H9 (cell line): Measurements from ENCODE around the gene KAT6B. TPM values are rescaled to one million over a fixed set of nuclear protein-coding genes. Genes with fewer than 3 reads are reported as not detected.

Source experiments
- DNase-seq: peaks from one replicate; pipeline ENCODE4 v3.0.0-alpha.2; 2017
- H2AFZ ChIP-seq: one replicate; pipeline ENCODE4 v1.6.1; 2013; ENCODE audit warnings: mild to moderate bottlenecking, low read length, control low read depth, moderate library complexity
- H2AK5ac ChIP-seq: 2 replicates; pipeline ENCODE4 v1.6.1; 2013; ENCODE audit warnings: low read length, control low read depth, mixed read lengths; ENCODE audit not compliant: insufficient read length
- H2BK120ac ChIP-seq: one replicate; pipeline ENCODE4 v1.6.1; 2013; ENCODE audit warnings: low read depth, mild to moderate bottlenecking, low read length, control low read depth, inconsistent platforms; ENCODE audit not compliant: poor library complexity, severe bottlenecking
- H2BK12ac ChIP-seq: 2 replicates; pipeline ENCODE4 v1.6.1; 2013; ENCODE audit warnings: low read length, control low read depth, mixed read lengths, low read depth; ENCODE audit not compliant: insufficient read length
- H2BK15ac ChIP-seq: 2 replicates; pipeline ENCODE4 v1.6.1; 2013; ENCODE audit warnings: low read depth, low read length, control low read depth
- H2BK20ac ChIP-seq: one replicate; pipeline ENCODE4 v1.6.1; 2013; ENCODE audit warnings: low read depth, mild to moderate bottlenecking, low read length, control low read depth, inconsistent platforms; ENCODE audit not compliant: poor library complexity, severe bottlenecking
- H2BK5ac ChIP-seq: 2 replicates; pipeline ENCODE4 v1.6.1; 2013; ENCODE audit warnings: low read length, control low read depth, mixed read lengths; ENCODE audit not compliant: insufficient read length
- H3K14ac ChIP-seq: 2 replicates; pipeline ENCODE4 v1.6.1; 2013; ENCODE audit warnings: low read length, control low read depth; ENCODE audit not compliant: insufficient read depth
- H3K18ac ChIP-seq: 2 replicates; pipeline ENCODE4 v1.6.1; 2013; ENCODE audit warnings: low read depth, mild to moderate bottlenecking, mixed read lengths, low read length, control low read depth; ENCODE audit not compliant: insufficient read length
- H3K23ac ChIP-seq: 2 replicates; pipeline ENCODE4 v1.6.1; 2013; ENCODE audit warnings: low read length, control low read depth, mixed read lengths, low read depth; ENCODE audit not compliant: insufficient read length
- H3K23me2 ChIP-seq: 2 replicates; pipeline ENCODE4 v1.6.1; 2013; ENCODE audit warnings: low read depth, mild to moderate bottlenecking, mixed read lengths, low read length, control low read depth; ENCODE audit not compliant: insufficient read length, poor library complexity, severe bottlenecking
- H3K27ac ChIP-seq: 2 replicates; pipeline ENCODE4 v1.5.1; 2013; ENCODE audit warnings: low read length, control low read depth, mixed read lengths, low read depth; ENCODE audit not compliant: insufficient read length
- H3K27me3 ChIP-seq: 2 replicates; pipeline ENCODE4 v1.6.1; 2013; ENCODE audit warnings: low read length, control low read depth, inconsistent platforms; ENCODE audit not compliant: insufficient read depth
- H3K4ac ChIP-seq: 2 replicates; pipeline ENCODE4 v1.6.1; 2013; ENCODE audit warnings: low read depth, mild to moderate bottlenecking, control low read depth, inconsistent platforms, low read length, moderate library complexity
- H3K4me1 ChIP-seq: 2 replicates; pipeline ENCODE4 v1.6.1; 2013; ENCODE audit warnings: low read length, control low read depth, inconsistent platforms; ENCODE audit not compliant: insufficient read depth
- H3K4me2 ChIP-seq: 2 replicates; pipeline ENCODE4 v1.6.1; 2013; ENCODE audit warnings: low read length, control low read depth, mixed read lengths; ENCODE audit not compliant: insufficient read length, insufficient read depth
- H3K56ac ChIP-seq: 2 replicates; pipeline ENCODE4 v1.6.1; 2013; ENCODE audit warnings: low read depth, mild to moderate bottlenecking, mixed read lengths, low read length, control low read depth; ENCODE audit not compliant: insufficient read length
- H3K79me1 ChIP-seq: 2 replicates; pipeline ENCODE4 v1.6.1; 2013; ENCODE audit warnings: low read depth, mild to moderate bottlenecking, moderate library complexity, low read length, control low read depth, inconsistent platforms; ENCODE audit not compliant: insufficient read depth, poor library complexity, severe bottlenecking
- H3K79me2 ChIP-seq: 2 replicates; pipeline ENCODE4 v1.6.1; 2013; ENCODE audit warnings: low read length, control low read depth, inconsistent platforms; ENCODE audit not compliant: insufficient read depth
- H3K9ac ChIP-seq: 2 replicates; pipeline ENCODE4 v1.6.1; 2013; ENCODE audit warnings: low read length, control low read depth, mixed read lengths; ENCODE audit not compliant: insufficient read length; ENCODE audit errors: extremely low read depth
- H3K9me3 ChIP-seq: one replicate; pipeline ENCODE4 v1.6.1; 2013; ENCODE audit warnings: low read depth, low read length, inconsistent platforms; ENCODE audit not compliant: control insufficient read depth
- H3T11ph ChIP-seq: one replicate; pipeline ENCODE4 v1.6.1; 2013; ENCODE audit warnings: mild to moderate bottlenecking, low read length, control low read depth, inconsistent platforms
- H4K20me1 ChIP-seq: one replicate; pipeline ENCODE4 v1.6.1; 2013; ENCODE audit not compliant: control insufficient read depth, insufficient read length, insufficient read depth
- H4K5ac ChIP-seq: 2 replicates; pipeline ENCODE4 v1.6.1; 2013; ENCODE audit warnings: low read depth, mild to moderate bottlenecking, mixed read lengths, low read length, control low read depth; ENCODE audit not compliant: insufficient read length
- H4K8ac ChIP-seq: replicated peaks from 2 replicates; pipeline ENCODE4 v1.6.1; 2013; ENCODE audit warnings: low read length, control low read depth, mixed read lengths, low read depth; ENCODE audit not compliant: insufficient read length
- H4K91ac ChIP-seq: 2 replicates; pipeline ENCODE4 v1.6.1; 2013; ENCODE audit warnings: low read depth, mild to moderate bottlenecking, moderate library complexity, mixed read lengths, low read length, control low read depth; ENCODE audit not compliant: insufficient read length
- H3K27ac Mint-ChIP-seq, 3 experiments: 2 replicates in 2 of 3; 3 replicates in 1 of 3; pipeline ENCODE4 v1.8.0; 2020 to 2021; ENCODE audit warnings: mixed read lengths in 3 of 3, mild to moderate bottlenecking in 1 of 3, moderate library complexity in 1 of 3
- H3K27me3 Mint-ChIP-seq: 2 replicates; pipeline ENCODE4 v1.8.0; 2021; ENCODE audit warnings: low read depth, mild to moderate bottlenecking, moderate library complexity, mixed read lengths
- H3K36me3 Mint-ChIP-seq, 3 experiments: 2 replicates in 2 of 3; 3 replicates in 1 of 3; pipeline ENCODE4 v1.8.0; 2020 to 2021; ENCODE audit warnings: low read depth in 3 of 3, mixed read lengths in 3 of 3; ENCODE audit not compliant: insufficient read depth in 1 of 3
- H3K4me1 Mint-ChIP-seq, 2 experiments: 2 replicates each; pipeline ENCODE4 v1.8.0; 2020; ENCODE audit warnings: mixed read lengths in 2 of 2
- H3K4me3 Mint-ChIP-seq, 2 experiments: 2 replicates in 1 of 2; 3 replicates in 1 of 2; pipeline ENCODE4 v1.8.0; 2020 to 2021; ENCODE audit warnings: mild to moderate bottlenecking in 2 of 2, mixed read lengths in 2 of 2, moderate library complexity in 1 of 2
- H3K9me3 Mint-ChIP-seq, 2 experiments: 2 replicates in 1 of 2; 3 replicates in 1 of 2; pipeline ENCODE4 v1.8.0; 2020; ENCODE audit warnings: mild to moderate bottlenecking in 2 of 2, mixed read lengths in 2 of 2, moderate library complexity in 1 of 2
- total RNA-seq: library from RNA; stranded (reverse); gene quantifications from 2 replicates; pipeline ENCODE4 v1.2.1, GENCODE V29; 2021
- TF ChIP-seq, protein P1 (sequence below): fragments of 200-600 bp; sonication (generic); conservative IDR thresholded peaks from 3 replicates; pipeline ENCODE4 v1.8.0; 2021; ENCODE audit warnings: antibody characterized with exemption, mild to moderate bottlenecking

Gene KAT6B
- total RNA-seq, 1 experiment from 2014 or later = 34.2 TPM

DNA sequence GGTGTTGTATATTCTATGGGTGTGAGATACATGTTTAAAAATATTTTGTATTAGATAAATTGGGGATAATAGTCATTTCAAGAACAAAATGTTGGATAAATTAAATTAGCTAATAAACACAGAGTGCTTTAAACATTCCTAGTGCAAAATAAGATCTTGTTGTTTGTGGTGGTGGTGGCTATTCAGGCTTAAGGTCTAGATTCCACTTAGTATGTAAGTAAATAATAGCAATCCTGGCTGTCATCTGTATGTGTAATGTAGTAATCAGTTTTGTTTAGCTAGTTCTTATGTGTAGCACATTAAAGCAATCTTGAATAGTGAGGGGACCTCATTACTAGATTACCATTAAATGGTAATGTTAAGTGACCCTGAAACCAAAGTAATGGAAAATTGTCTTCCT, 48.7 kb downstream of the KAT6B start:
- Mint-ChIP-seq H3K36me3 (no peaks in the 10 kb centered on the region), H3K27ac (no peak overlapping the region; a peak in 1 of 7 replicates), H3K4me1 (peaks cover 10 to 16% of the 10 kb centered on the region in 2 experiments), H3K9me3 (no peaks in the 10 kb centered on the region), H3K27me3 (no peaks in the 10 kb centered on the region), H3K4me3 (no peak overlapping the region)
- no peaks in the 10 kb centered on the region for H3K4me1 ChIP-seq
- H2BK5ac ChIP-seq = no peak overlapping the region
- no peak overlapping the region for H2AK5ac ChIP-seq
- H4K20me1 ChIP-seq = no peaks in the 10 kb centered on the region
- H2BK120ac ChIP-seq = no peak overlapping the region
- H3K9me3 ChIP-seq = no peaks in the 10 kb centered on the region
- H3K56ac ChIP-seq = no peak overlapping the region
- H3K27ac ChIP-seq = no peak overlapping the region
- no peaks in the 10 kb centered on the region for H3K23me2 ChIP-seq
- DNase-seq = no peak
- H4K91ac ChIP-seq = no peak overlapping the region
- no peak overlapping the region for H3K23ac ChIP-seq
- no peak overlapping the region for H4K8ac ChIP-seq
- no peak overlapping the region for H3K14ac ChIP-seq
- H3K79me1 ChIP-seq = peaks cover 2% of the 10 kb centered on the region
- H2BK20ac ChIP-seq = no peak overlapping the region
- H2BK12ac ChIP-seq = no peak overlapping the region
- H4K5ac ChIP-seq = no peak overlapping the region
- no peaks in the 10 kb centered on the region for H3K27me3 ChIP-seq
- no peak overlapping the region for H3T11ph ChIP-seq
- H2BK15ac ChIP-seq = no peak overlapping the region
- H3K4me2 ChIP-seq = no peak overlapping the region
- no peak overlapping the region for H3K4ac ChIP-seq
- no peaks in the 10 kb centered on the region for H3K79me2 ChIP-seq
- H2AFZ ChIP-seq = no peak overlapping the region
- H3K18ac ChIP-seq = no peak overlapping the region
- TF ChIP-seq, protein P1, sequence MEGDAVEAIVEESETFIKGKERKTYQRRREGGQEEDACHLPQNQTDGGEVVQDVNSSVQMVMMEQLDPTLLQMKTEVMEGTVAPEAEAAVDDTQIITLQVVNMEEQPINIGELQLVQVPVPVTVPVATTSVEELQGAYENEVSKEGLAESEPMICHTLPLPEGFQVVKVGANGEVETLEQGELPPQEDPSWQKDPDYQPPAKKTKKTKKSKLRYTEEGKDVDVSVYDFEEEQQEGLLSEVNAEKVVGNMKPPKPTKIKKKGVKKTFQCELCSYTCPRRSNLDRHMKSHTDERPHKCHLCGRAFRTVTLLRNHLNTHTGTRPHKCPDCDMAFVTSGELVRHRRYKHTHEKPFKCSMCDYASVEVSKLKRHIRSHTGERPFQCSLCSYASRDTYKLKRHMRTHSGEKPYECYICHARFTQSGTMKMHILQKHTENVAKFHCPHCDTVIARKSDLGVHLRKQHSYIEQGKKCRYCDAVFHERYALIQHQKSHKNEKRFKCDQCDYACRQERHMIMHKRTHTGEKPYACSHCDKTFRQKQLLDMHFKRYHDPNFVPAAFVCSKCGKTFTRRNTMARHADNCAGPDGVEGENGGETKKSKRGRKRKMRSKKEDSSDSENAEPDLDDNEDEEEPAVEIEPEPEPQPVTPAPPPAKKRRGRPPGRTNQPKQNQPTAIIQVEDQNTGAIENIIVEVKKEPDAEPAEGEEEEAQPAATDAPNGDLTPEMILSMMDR = no peak
- no peak overlapping the region for H3K9ac ChIP-seq
